M059J (cell line): ENCODE measurements around the gene SPSB4. TPM values are rescaled to one million over a fixed set of nuclear protein-coding genes. Genes with fewer than 3 reads are reported as not detected.

Experiments used
- total RNA-seq: library from RNA; depleted of rRNA; stranded (reverse); fragments of >200 nt; shearing (Covaris generic); gene quantifications from 2 replicates; pipeline ENCODE4 v1.2.3, GENCODE V29; 2014; rRNA removed

SPSB4 gene
- total RNA-seq, 1 experiment from 2014 or later: 0.02 TPM

Other genes with a start within 250 kb of the SPSB4 start
- gene SLC25A36, start 109.5 kb upstream of the SPSB4 start, total RNA-seq: 44.5 and 47.7 TPM in 2 replicates
- 14.5 and 17.7 TPM in 2 replicates for gene PXYLP1, start 180.5 kb downstream of the SPSB4 start, total RNA-seq